GM21737 (cell line): ENCODE data around the gene CCDC196.
"Not testable (repeated sequence)": the region's sequence is repeated elsewhere in the genome, so short reads cannot be mapped to it uniquely, and the experiment has no call there.

ENCODE experiments used
- ATAC-seq: cut with Tn5 transposase; IDR thresholded peaks from one replicate; pipeline ENCODE4 v1.9.1; 2021; ENCODE audit warnings: mild to moderate bottlenecking, moderate library complexity; ENCODE audit not compliant: unreplicated experiment

CCDC196 gene

DNA sequence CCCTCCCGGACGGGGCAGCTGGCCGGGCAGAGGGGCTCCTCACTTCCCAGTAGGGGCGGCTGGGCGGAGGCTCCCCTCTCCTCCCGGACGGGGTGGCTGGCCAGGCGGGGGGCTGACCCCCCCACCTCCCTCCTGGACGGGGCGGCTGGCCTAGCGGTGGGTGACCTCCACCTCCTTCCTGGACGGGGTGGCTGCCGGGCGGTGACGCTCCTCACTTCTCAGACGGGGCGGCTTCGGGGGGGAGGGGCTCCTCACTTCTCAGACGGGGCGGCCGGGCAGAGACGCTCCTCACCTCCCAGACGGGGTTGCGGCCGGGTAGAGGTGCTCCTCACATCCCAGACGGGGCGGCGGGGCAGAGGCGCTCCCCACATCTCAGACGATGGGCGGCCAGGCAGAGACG, 59.6 kb downstream of the CCDC196 start:
- ATAC-seq, result not testable (repeated sequence)
